ENCODE measurements around the gene SLC22A4.

GRCh38 chr5:132283423-132284043 is 10.7 kb upstream of the SLC22A4 start:
- TF ChIP-seq CTCF (IDR thresholded peaks at IDR 0.05) (no peak), POLR2A (IDR thresholded peaks at IDR 0.05) (no peak), EP300 (IDR thresholded peaks at IDR 0.05) (no peak)

All from ovary (tissue), 3 donors.